ENCODE measurements around the gene AUTS2. TPM values are rescaled to one million over a fixed set of nuclear protein-coding genes. Genes with fewer than 3 reads are reported as not detected.

Gene AUTS2
- total RNA-seq, 1 donor from 2014 or later, result 7.7 TPM

DNA sequence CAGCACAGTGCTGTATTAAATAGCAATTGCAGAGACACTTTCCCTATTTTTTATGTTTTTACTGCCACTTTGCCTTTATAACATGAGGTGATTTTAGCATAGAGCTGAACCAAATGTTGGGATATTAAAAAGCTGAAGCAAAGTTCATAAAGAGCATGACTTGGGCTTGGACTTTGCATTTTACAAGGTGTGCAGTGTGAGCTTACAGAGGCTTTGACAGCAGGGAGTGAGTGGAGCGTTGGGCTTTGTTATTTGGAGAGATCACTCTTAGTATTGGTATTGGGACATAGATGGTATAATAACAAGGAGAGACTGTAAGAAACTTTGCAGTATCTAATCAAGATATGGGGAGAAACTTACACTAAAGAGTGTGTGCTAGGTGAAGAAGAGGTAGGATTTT lies 449.1 kb downstream of the AUTS2 start:
- intact Hi-C loops (cut with micrococcal nuclease), result no loop called here

DNA sequence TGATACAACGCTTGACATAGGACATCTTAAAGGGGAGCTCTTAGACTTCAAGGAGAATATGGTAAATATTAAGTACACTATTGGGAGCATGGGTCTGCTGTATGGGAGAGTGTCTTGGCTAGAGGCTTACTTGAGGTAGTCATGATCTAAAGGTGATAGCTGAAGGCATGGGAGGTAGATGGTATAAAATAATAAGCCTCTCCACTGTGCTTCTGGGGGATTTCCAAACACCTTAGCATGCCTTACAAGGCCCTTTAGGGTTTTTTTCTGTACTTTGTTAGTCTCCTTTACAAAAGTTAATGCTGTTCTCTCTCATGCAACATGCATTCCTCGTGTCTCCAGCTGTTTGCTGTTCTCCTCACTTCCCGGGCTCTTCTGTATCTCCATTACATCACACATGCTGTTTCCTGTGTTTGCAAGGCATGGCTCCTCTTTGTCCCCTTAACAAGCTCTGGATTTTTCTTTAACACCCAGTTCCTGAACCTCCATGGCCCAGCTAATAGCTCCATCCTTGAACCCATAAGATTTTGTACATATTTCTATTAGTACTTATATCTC lies 449.7 kb downstream of the AUTS2 start:
- intact Hi-C loops (cut with micrococcal nuclease), result no loop called here

- intact Hi-C loops (cut with micrococcal nuclease), result no loop called here
Observed at GRCh38 chr7:70051726-70052125, 453.5 kb downstream of the AUTS2 start.

DNA sequence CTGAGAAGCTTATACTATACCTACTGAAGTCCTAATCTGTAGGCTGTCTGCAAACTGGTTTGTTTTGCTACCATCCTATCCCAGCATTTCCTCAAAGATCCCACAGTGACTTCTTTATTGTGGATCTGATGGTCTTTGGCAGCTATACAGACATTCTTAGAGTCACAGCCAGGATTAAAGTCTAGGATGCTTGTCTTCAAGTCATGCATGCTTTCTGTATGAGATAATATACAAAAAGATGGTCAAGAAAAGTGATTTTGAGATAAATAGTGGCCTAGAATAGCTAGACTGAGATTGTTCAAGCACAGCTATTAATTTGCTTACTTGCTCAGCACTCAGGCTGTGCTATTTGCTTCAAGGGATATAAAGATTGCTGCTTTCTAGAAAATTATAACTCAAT lies 454.4 kb downstream of the AUTS2 start:
- intact Hi-C loops (cut with micrococcal nuclease), result no loop called here

GRCh38 chr7:70053421-70053820 lies 455.1 kb downstream of the AUTS2 start:
- intact Hi-C loops (cut with micrococcal nuclease), result no loop called here

- intact Hi-C loops (cut with micrococcal nuclease), result no loop called here
Observed at GRCh38 chr7:70053989-70054388, 455.7 kb downstream of the AUTS2 start.

DNA sequence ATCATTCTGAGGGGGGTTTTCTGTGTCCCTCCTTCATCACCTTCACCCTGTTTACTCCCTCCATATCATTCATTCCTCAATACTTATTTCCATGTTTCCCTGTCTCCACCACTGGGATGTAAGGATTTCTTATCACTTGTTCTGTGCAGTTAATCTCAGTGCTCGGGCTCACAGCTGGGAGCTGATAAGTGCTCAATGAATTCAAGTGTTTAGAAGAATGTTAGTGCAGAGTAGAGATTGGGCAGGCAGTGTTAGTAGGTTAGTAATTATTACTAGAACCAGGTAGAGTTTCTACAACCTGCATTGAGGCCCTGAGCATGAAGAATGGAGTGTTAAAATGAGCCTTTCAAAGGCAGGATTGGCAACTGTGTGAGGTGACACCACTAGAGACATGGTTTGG lies 458.1 kb downstream of the AUTS2 start:
- intact Hi-C loops (cut with micrococcal nuclease), result no loop called here

DNA sequence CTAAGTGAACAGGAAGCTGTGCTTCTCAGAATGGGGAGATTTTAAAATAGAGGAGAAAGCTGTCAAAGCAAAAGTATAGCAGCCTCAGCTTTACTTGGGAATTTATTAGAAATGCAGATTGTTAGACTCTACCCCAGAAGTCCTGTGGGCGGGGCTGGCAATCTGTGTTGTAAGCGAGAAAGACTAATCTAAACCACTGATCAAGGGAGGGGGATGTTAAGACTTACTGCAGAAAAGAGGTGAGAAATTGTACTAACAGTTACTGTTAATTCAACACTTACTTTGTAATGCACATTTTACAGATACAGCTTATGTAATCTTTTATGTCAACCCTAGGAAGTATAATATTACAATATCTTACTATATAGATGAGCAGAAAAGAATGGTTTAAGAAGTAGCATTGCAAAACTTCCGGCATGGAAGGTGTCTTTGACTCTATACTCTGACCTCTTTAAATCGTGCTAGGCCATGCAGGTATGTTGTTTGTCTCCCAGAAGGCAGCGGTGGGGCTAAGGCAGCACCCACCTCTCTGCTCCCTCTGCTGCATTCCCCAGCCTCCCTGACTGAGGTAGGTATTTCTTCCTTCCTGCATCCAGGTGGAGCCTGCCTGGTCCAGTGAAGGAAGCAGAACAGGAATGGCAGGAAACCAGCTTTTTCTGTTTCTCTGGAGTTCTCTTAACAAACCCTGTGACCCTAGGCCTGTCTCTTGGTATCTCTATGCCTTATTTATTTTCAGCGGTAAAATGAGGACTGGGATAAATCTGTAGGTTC lies 462.2 kb downstream of the AUTS2 start:
- intact Hi-C loops (cut with micrococcal nuclease), result no loop called here

- intact Hi-C loops (cut with micrococcal nuclease), result no loop called here
Observed at GRCh38 chr7:70063371-70063770, 465.1 kb downstream of the AUTS2 start.

DNA sequence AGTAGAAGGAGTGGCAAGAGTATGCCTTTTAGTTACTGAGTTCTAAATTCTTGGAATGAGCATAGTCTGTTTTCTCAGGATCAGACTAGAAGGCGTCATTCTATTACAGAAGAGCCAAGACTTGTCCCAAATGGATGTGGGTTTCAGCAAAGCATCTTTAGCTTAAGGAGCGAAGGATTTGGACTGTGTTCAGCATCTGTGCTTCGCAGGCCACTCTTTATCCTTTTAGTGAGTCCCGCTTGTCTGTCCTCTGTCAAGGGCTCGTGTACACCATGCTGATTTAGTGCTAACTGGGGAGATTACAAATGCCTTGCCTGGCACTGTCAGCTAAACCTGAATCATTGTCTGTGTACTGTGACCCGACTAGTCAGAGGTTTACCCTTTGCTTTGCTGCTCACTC lies 465.7 kb downstream of the AUTS2 start:
- intact Hi-C loops (cut with micrococcal nuclease), result no loop called here

- intact Hi-C loops (cut with micrococcal nuclease), result no loop called here
Observed at GRCh38 chr7:70066844-70067243, 468.6 kb downstream of the AUTS2 start.

DNA sequence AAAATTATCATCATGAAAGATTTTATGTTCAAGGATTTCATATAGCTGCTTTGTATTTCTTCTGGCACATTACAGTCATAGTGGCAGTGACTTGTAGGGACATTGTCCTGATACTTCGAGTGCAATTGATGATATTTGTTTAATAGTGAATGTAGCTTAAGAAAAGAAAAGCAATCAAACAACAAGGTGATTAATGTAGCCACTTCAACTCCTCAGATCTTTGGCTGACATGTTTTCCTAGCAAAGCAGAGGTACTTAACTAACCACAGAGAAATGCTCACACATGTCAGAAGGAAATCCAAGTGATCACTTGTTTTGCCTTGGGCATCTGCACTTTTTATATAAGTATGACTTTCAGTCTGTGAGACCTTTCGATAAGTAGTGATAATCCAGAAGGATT lies 470.3 kb downstream of the AUTS2 start:
- intact Hi-C loops (cut with micrococcal nuclease), result no loop called here

DNA sequence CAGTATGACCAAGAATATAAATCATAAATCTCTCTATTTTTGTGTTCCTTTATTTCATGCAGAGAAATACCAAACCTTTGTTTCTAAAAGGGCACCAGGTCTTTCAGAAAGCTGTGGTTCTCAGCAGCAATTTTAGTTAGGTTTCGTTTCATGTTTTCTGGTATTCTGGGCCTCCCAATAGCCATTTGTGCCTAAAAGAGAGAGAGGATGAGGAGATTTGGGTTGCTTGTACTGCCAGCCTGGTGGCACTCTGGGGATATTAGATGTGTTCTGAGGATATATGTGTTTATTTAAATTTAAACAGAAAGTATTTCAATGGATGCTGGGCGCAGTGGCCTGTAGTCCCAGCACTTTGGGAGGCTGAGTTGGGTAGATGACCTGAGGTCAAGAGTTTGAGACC lies 471.7 kb downstream of the AUTS2 start:
- intact Hi-C loops (cut with micrococcal nuclease), result no loop called here

DNA sequence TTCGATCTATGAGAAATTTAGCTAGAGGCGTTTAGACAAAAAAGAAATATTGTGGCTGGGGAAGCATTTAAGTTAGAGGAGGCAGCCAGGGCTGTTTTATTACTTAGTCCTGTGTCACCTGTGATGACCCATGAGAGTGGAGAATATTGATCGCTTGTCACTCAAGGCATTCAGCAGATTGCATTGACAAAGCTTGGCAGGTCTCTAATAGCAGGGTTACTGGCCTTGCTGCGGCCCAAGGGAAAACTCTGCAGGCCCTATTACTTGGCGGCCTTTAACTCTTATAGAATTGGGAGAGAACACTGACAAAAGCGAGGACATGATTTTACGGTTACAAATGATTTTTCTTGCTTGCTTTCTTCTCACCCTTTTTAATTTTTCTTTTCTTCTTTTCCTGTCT lies 473.5 kb downstream of the AUTS2 start:
- intact Hi-C loops (cut with micrococcal nuclease), result no loop called here

GRCh38 chr7:70072220-70072619 lies 473.9 kb downstream of the AUTS2 start:
- intact Hi-C loops (cut with micrococcal nuclease), result no loop called here

DNA sequence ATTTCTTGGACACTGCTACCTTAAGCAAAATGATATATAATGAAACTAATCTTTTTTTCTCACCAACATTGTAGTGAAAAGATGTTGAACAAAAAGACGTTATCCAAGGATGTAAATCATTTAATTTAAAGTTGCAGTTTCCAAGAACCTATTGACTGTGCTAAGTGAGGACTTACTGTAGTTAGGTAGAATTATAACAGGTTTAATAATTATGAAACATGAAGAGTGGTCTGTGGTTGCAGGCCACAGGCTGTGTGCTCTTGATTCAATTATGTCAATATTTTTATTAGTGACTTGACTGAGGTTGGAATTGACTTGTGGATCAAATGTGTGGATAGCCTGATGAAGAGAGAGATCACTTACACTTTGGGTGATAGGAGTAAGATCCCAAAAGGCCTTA lies 478.1 kb downstream of the AUTS2 start:
- intact Hi-C loops (cut with micrococcal nuclease), result no loop called here

- intact Hi-C loops (cut with micrococcal nuclease), result no loop called here
Observed at GRCh38 chr7:70082099-70082611, 483.9 kb downstream of the AUTS2 start.

GRCh38 chr7:70091362-70091761 lies 493.1 kb downstream of the AUTS2 start:
- intact Hi-C loops (cut with micrococcal nuclease), result no loop called here

GRCh38 chr7:70092314-70093204 lies 494.3 kb downstream of the AUTS2 start:
- intact Hi-C loops (cut with micrococcal nuclease), result no loop called here

- intact Hi-C loops (cut with micrococcal nuclease), result no loop called here
Observed at GRCh38 chr7:70093205-70093904, 495.1 kb downstream of the AUTS2 start.

DNA sequence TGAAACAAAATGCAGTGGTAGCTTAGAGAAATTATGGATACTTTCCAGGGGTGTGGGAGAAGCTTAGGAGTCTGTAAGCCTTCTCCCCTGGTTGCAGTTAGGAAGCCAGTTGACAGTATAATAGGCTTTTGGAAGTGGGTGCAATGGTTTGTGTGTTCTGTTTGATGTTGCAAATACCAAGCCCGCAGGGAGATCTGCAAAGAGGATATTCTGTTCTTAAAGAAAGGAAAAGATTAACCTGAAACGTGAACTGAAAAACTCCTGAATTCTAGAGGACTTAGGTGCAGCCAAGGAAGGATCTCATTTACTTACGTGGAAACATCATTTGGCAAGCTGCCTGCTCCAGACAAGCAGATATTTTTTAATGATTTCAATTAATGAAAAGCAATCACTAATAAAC lies 496.6 kb downstream of the AUTS2 start:
- intact Hi-C loops (cut with micrococcal nuclease), result no loop called here
